GM10248 (cell line): ENCODE data around the gene TRPV4.

Source experiments
- CTCF ChIA-PET: fragments of 300-600 bp; sonication (Branson Sonifier 250); formaldehyde crosslinking; extraction: SDS; loops from one replicate; lab custom pipeline; 2021; ENCODE audit warnings: antibody characterized with exemption; lab: Yijun Ruan, JAX
- POLR2A ChIA-PET: fragments of 350-650 bp; sonication (Branson Sonifier 250); formaldehyde crosslinking; extraction: SDS; loops from one replicate; lab custom pipeline; 2020; ENCODE audit warnings: antibody characterized with exemption; lab: Yijun Ruan, JAX
- DNase-seq: peaks from one replicate; pipeline ENCODE4 v3.0.0; 2012; ENCODE audit errors: extremely low spot score
- CTCF ChIP-seq: IDR thresholded peaks from 2 replicates; pipeline ENCODE4 v1.5.1; 2012; ENCODE audit warnings: mild to moderate bottlenecking, low read depth; ENCODE audit errors: extremely low read depth, missing control alignments, control extremely low read depth

TRPV4 gene

GRCh38 chr12:109741286-109741969, 91.8 kb downstream of the TRPV4 start:
- CTCF ChIA-PET, result no interaction called here
- POLR2A ChIA-PET, result no interaction called here
- DNase-seq, result no peak
- no peak for TF ChIP-seq CTCF

DNA sequence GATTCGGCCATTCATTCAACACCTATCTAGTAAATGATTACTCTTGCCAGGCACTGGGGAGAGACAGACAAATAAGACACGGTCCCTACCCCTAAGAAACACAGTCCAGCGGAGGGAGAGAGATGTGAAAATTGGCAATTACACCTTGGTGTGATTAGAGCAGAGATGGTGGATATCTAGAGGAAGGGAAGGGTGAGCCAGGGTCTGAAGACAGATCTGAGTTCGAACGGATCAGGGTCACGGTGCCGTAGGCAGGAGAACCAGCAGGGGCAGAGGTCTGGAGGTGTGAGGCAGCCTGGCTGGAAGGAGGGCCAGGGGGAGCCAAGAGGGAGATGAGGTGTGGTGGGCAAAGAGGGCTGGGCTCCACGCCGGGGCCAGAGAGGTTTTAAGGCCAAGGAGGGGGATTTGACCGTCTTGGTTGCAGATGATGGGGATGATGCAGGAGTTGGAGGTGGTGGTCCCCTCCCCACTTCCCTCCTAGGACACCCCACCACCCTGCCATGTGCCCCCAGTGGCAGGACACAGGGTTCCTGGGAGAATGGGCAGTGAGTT, 92.4 kb downstream of the TRPV4 start:
- TF ChIP-seq CTCF, result no peak
- DNase-seq, result no peak
- ChIA-PET POLR2A (interaction anchor here (0.6 kb wide), 1 partner anchor 100 kb away, joined by 8 read pairs; no protein-coding TSS in a partner anchor), CTCF (no interaction called here)

DNA sequence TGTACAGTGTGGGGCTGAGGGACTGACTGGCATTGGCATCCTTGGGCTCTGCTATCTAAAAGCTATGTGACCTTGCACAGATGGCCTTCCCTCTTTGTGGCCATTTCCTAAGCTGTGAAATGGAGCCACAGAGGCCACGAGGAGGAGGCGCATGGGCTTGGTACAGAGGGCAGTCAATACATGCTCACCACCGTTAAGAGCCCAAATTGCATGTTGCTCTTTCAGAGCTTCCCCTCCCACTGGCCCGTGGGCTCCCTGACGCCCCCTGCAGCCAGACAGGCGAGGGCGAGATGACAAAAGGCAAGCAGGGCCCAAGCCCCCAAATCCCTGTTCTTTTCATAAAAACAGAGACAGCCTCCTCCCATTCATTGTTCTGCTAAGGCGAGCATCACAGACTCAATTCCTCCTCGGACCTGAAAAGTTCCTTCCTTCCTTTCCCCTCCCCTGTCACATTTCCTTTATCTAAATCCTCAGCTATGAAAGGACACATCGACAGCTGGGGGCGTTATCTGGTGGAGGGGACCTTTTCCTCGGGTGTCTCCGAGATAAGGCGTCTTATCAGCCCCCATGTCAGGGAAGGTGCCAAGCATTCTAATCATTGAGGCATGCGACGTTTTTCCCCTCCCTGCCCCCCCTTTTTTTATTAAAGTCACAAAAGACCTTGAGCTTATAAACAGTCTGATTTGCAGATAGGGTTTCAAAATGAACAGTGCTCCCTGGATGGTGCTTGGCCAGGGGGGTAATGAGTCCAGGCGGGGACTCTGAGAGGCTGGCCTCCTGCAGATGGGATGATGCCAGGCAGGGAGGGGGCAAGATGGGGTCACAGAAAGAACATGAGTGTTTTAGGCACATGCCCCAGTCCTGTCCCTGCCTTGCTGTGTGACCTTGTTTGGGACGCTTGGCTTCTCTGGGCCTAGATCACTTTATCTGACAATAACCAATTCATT, 93.2 kb downstream of the TRPV4 start:
- ChIA-PET POLR2A (interaction anchor here (0.6 kb wide), 1 partner anchor 99 kb away, joined by 8 read pairs; no protein-coding TSS in a partner anchor), CTCF (interaction anchor here (1.5 kb wide), 1 partner anchor 143 kb away, joined by 3 read pairs; no protein-coding TSS in a partner anchor)
- no peak for DNase-seq
- peak; percentile 11 for TF ChIP-seq CTCF

- POLR2A ChIA-PET, result no interaction called here
These were observed 94.1 kb downstream of the TRPV4 start for GRCh38 chr12:109738878-109739665.

DNA sequence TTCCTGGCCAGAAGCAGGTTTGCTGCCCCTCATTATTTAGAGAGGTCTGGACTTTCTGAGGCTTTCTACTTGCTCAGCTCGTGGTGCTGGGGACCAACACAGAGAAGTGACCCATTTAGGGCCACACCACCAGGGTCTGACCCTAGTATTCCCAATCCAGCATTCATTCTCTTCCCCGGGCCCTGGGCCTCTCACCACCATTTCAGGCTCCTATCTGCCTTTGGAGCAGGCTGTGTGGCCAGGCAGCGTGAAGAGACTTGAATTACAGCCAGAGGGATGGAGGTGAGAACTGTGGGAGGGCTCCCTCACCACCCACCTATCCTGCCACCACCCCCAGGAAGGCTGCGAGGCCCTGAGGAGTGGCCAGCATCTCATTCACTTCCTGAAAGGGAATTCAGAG, 95.0 kb downstream of the TRPV4 start:
- POLR2A ChIA-PET, result no interaction called here

More at GRCh38 chr12:109738878-109739665, 94.1 kb downstream of the TRPV4 start:
- TF ChIP-seq CTCF, result no peak
- CTCF ChIA-PET, result interaction anchor here (1.5 kb wide), 1 partner anchor 142 kb away, joined by 3 read pairs; no protein-coding TSS in a partner anchor
- DNase-seq, result no peak

More for the DNA sequence above, 95.0 kb downstream of the TRPV4 start:
- TF ChIP-seq CTCF, result no peak
- CTCF ChIA-PET, result no interaction called here
- DNase-seq, result no peak
